ENCODE data around the gene SPTBN4. TPM values are rescaled to one million over a fixed set of nuclear protein-coding genes. Genes with fewer than 3 reads are reported as not detected.

The SPTBN4 gene
- polyA plus RNA-seq, 1 donor from 2014 or later, result 12.7 TPM

- Histone ChIP-seq H3K9ac (ENCODE audit: low read length) (peak overlapping the region; percentile 37), H3K27me3 (ENCODE audit: insufficient read depth, low read depth, low read length) (no peaks in the 10 kb centered on the region), H3K36me3 (ENCODE audit: insufficient read depth, low read length) (no peaks in the 10 kb centered on the region), H3F3A (ENCODE audit: insufficient read depth, low read length, poor library complexity, severe bottlenecking) (no peaks in the 10 kb centered on the region), H3K79me2 (replicated peaks; ENCODE audit: insufficient read depth, low read length) (no peaks in the 10 kb centered on the region), H3K4me3 (ENCODE audit: low read length) (peak overlapping the region; percentile 33), H3K4me2 (ENCODE audit: low read length) (no peak overlapping the region), H3K9me2 (ENCODE audit: insufficient read depth, low read length) (no peaks in the 10 kb centered on the region), H3K9me3 (ENCODE audit: low read length) (no peaks in the 10 kb centered on the region), H4K20me1 (ENCODE audit: insufficient read depth) (no peaks in the 10 kb centered on the region), H2AFZ (ENCODE audit: low read depth, low read length) (peak overlapping the region; percentile 46), H3K27ac (ENCODE audit: low read length) (peak overlapping the region; percentile 22)
- no peak for TF ChIP-seq TAF1 (IDR thresholded peaks at IDR 0.05; ENCODE audit: low read depth)
- no peak for TF ChIP-seq EP300 (conservative IDR thresholded peaks at IDR 0.05; ENCODE audit: poor library complexity, severe bottlenecking)
- TF ChIP-seq RAD21 (conservative IDR thresholded peaks at IDR 0.05), result no peak
Observed at GRCh38 chr19:40433391-40434216, 33.2 kb upstream of the SPTBN4 start.

- Histone ChIP-seq H3K36me3 (ENCODE audit: insufficient read depth, low read length) (no peaks in the 10 kb centered on the region), H3K4me2 (ENCODE audit: low read length) (no peak overlapping the region), H3K27ac (ENCODE audit: low read length) (no peak overlapping the region), H4K20me1 (ENCODE audit: insufficient read depth) (no peaks in the 10 kb centered on the region), H3K79me2 (replicated peaks; ENCODE audit: insufficient read depth, low read length) (peaks cover 14% of the 10 kb centered on the region), H3F3A (ENCODE audit: insufficient read depth, low read length, poor library complexity, severe bottlenecking) (no peaks in the 10 kb centered on the region), H3K9me2 (ENCODE audit: insufficient read depth, low read length) (no peaks in the 10 kb centered on the region), H3K9ac (ENCODE audit: low read length) (no peak overlapping the region), H2AFZ (ENCODE audit: low read depth, low read length) (no peak overlapping the region), H3K4me3 (ENCODE audit: low read length) (no peak overlapping the region), H3K27me3 (ENCODE audit: insufficient read depth, low read depth, low read length) (no peaks in the 10 kb centered on the region), H3K9me3 (ENCODE audit: low read length) (no peaks in the 10 kb centered on the region)
- TF ChIP-seq SMC3 (conservative IDR thresholded peaks at IDR 0.05; ENCODE audit: poor library complexity) (no peak), POLR2AphosphoS5 (IDR thresholded peaks at IDR 0.05) (no peak), CTCF (IDR thresholded peaks at IDR 0.05; ENCODE audit: poor library complexity, severe bottlenecking) (no peak), REST (IDR thresholded peaks at IDR 0.05; ENCODE audit: borderline replicate concordance) (no peak), EP300 (conservative IDR thresholded peaks at IDR 0.05; ENCODE audit: poor library complexity, severe bottlenecking) (no peak), RAD21 (conservative IDR thresholded peaks at IDR 0.05) (no peak), MXI1 (conservative IDR thresholded peaks at IDR 0.05; ENCODE audit: poor library complexity, severe bottlenecking) (no peak), EZH2 (IDR thresholded peaks at IDR 0.05; ENCODE audit: borderline replicate concordance, insufficient read depth, low read length, poor library complexity, severe bottlenecking) (no peak), TAF1 (IDR thresholded peaks at IDR 0.05; ENCODE audit: low read depth) (no peak)
Observed at GRCh38 chr19:40438284-40438683, 28.5 kb upstream of the SPTBN4 start.

Measured in neural cell (in vitro differentiated cells).